ENCODE results near the gene ST3GAL5.

DNA sequence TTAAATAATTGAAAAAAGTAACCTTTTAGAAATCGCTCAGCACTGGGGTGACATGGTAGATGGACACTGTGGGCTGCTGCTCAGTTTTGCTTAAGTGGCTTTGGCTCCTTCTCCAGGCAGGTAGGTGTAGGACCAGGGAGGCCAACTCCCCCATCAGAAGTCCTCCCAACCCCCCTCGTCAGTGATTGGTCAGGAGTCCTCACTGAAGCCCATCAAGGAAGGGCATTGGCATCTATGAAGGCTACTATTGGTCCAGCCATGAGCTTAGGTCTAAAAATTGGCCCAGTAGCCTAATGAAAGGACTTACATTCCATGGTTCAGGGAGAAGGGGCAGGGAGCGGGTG lies 34.7 kb downstream of the ST3GAL5 start:
- TF ChIP-seq EZH2 (IDR thresholded peaks at IDR 0.05) (no peak), POLR2AphosphoS5 (IDR thresholded peaks at IDR 0.05; ENCODE audit: borderline replicate concordance, low read depth, low read length) (no peak)

All from SK-N-MC (cell line).